Endodermal cell (in vitro differentiated cells): ENCODE results near the gene ASTN2. TPM values are rescaled to one million over a fixed set of nuclear protein-coding genes. Genes with fewer than 3 reads are reported as not detected.

Experiments used
- DNase-seq: peaks from one replicate; pipeline ENCODE4 v3.0.0-alpha.2; 2017
- H3K27ac ChIP-seq: 2 replicates; pipeline ENCODE4 v1.5.1; 2013; ENCODE audit warnings: mild to moderate bottlenecking, low read depth, low read length, moderate library complexity
- H3K27me3 ChIP-seq: 2 replicates; pipeline ENCODE4 v1.6.1; 2013; ENCODE audit warnings: mild to moderate bottlenecking, low read length, moderate library complexity; ENCODE audit not compliant: insufficient read depth, control insufficient read depth, poor library complexity, severe bottlenecking
- H3K36me3 ChIP-seq: 2 replicates; pipeline ENCODE4 v1.7.0; 2013; ENCODE audit warnings: mild to moderate bottlenecking, low read length, moderate library complexity; ENCODE audit not compliant: control insufficient read depth, insufficient read depth
- H3K4me1 ChIP-seq: one replicate; pipeline ENCODE4 v1.7.0; 2013; ENCODE audit warnings: low read length; ENCODE audit not compliant: control insufficient read depth, insufficient read depth
- H3K4me3 ChIP-seq: 2 replicates; pipeline ENCODE4 v1.5.1; 2013; ENCODE audit warnings: mild to moderate bottlenecking, low read length, moderate library complexity
- H3K9ac ChIP-seq: 2 replicates; pipeline ENCODE4 v1.6.1; 2013; ENCODE audit warnings: mild to moderate bottlenecking, low read length, moderate library complexity; ENCODE audit not compliant: poor library complexity, severe bottlenecking; ENCODE audit errors: extremely low read depth
- H3K9me3 ChIP-seq: 2 replicates; pipeline ENCODE4 v1.6.1; 2013; ENCODE audit warnings: mild to moderate bottlenecking, low read length, moderate library complexity; ENCODE audit not compliant: control insufficient read depth
- H3K27ac Mint-ChIP-seq: 2 replicates; pipeline ENCODE4 v1.8.0; 2020; ENCODE audit warnings: mixed read lengths
- H3K27me3 Mint-ChIP-seq: 2 replicates; pipeline ENCODE4 v1.8.0; 2021; ENCODE audit warnings: mild to moderate bottlenecking, mixed read lengths; ENCODE audit not compliant: insufficient read depth
- H3K36me3 Mint-ChIP-seq: 2 replicates; pipeline ENCODE4 v1.8.0; 2020; ENCODE audit warnings: low read depth, mixed read lengths
- H3K4me1 Mint-ChIP-seq: 2 replicates; pipeline ENCODE4 v1.8.0; 2020; ENCODE audit warnings: mixed read lengths
- H3K4me3 Mint-ChIP-seq: 2 replicates; pipeline ENCODE4 v1.8.0; 2020; ENCODE audit warnings: mild to moderate bottlenecking, moderate library complexity, mixed read lengths
- H3K9me3 Mint-ChIP-seq: 2 replicates; pipeline ENCODE4 v1.8.0; 2020; ENCODE audit warnings: mild to moderate bottlenecking, mixed read lengths
- WGBS, 2 experiments: methylation state at CpG; one replicate each; pipeline versions ENCODE4 v1.1.5 to v1.1.7; 2013; ENCODE audit warnings: missing lambda C conversion rate in 2 of 2, mixed read lengths in 1 of 2; ENCODE audit not compliant: insufficient coverage in 1 of 2, insufficient read length in 1 of 2; 5-methylcytosine and 5-hydroxymethylcytosine counted together
- total RNA-seq, 2 donors: library from RNA; stranded (reverse); fragmentation: NEBNext Ultra II Directional in 1 of 2; extraction: Animal tissue kit (Norgen Biotek cat#: 25700) in 1 of 2; gene quantifications; 2 replicates in 1 of 2; 3 replicates in 1 of 2; pipeline ENCODE4 v1.2.1, GENCODE V29; 2021
- TF ChIP-seq, protein P1 (sequence below): fragments of 200-600 bp; sonication (generic); conservative IDR thresholded peaks from 2 replicates; pipeline ENCODE4 v1.5.0; 2021; ENCODE audit warnings: antibody characterized with exemption, mild to moderate bottlenecking

The ASTN2 gene
- total RNA-seq, 2 donors from 2014 or later = 8.9 to 10.4 TPM

DNA sequence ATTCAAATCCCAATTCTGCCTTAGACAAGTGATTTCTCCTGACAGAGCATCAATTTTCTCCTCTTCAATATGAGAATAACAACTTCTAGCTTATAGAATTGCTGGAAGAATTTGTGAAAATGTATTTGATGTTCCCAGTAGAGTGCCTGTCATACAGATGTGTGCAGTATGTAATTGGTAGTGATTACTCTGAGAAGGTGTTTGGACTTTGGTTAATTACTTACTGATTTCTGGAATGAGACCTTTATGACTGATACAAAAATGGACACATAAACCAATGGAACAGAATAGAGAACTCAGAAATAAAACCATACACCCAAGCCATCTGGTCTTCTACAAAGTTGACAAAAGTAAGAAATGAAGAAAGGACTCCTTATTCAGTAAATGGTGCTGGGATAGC, 829.7 kb downstream of the ASTN2 start:
- Histone ChIP-seq H3K4me3 (no peak overlapping the region), H3K36me3 (no peaks in the 10 kb centered on the region), H3K4me1 (peaks cover 19% of the 10 kb centered on the region), H3K9me3 (peaks cover 21% of the 10 kb centered on the region), H3K9ac (no peak overlapping the region), H3K27me3 (no peaks in the 10 kb centered on the region), H3K27ac (no peak overlapping the region)
- peaks cover 40% of the 10 kb centered on the region for H3K4me1 Mint-ChIP-seq
- no peak overlapping the region for H3K27ac Mint-ChIP-seq
- TF ChIP-seq, protein P1, sequence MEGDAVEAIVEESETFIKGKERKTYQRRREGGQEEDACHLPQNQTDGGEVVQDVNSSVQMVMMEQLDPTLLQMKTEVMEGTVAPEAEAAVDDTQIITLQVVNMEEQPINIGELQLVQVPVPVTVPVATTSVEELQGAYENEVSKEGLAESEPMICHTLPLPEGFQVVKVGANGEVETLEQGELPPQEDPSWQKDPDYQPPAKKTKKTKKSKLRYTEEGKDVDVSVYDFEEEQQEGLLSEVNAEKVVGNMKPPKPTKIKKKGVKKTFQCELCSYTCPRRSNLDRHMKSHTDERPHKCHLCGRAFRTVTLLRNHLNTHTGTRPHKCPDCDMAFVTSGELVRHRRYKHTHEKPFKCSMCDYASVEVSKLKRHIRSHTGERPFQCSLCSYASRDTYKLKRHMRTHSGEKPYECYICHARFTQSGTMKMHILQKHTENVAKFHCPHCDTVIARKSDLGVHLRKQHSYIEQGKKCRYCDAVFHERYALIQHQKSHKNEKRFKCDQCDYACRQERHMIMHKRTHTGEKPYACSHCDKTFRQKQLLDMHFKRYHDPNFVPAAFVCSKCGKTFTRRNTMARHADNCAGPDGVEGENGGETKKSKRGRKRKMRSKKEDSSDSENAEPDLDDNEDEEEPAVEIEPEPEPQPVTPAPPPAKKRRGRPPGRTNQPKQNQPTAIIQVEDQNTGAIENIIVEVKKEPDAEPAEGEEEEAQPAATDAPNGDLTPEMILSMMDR = no peak
- H3K27me3 Mint-ChIP-seq = no peaks in the 10 kb centered on the region
- no peak for DNase-seq
- peaks cover 8% of the 10 kb centered on the region for H3K9me3 Mint-ChIP-seq
- no peak overlapping the region for H3K4me3 Mint-ChIP-seq
- H3K36me3 Mint-ChIP-seq = no peaks in the 10 kb centered on the region

DNA sequence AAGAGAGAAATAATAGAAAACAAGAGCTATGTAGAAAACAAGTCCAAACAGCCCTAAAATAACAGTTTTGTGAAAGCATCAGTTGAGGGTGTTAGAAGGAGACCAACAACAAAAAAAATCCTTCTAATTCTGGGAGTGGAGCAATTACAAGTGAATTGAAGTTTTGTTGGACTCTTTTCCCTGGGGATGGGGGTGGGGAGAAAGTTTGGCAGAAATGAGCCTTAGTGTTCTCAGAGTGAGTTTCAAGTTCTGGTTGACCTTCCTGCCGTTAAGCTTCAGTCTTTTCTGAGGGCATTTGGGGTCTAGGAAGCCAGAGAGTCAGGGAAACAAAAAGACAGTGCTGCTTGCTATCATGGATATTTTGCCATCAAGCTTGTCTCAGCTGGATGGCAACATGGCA, 834.0 kb downstream of the ASTN2 start:
- Histone ChIP-seq H3K27ac (no peak overlapping the region), H3K9me3 (no peaks in the 10 kb centered on the region), H3K4me1 (peaks cover 19% of the 10 kb centered on the region), H3K4me3 (no peak overlapping the region), H3K36me3 (no peaks in the 10 kb centered on the region), H3K9ac (no peak overlapping the region), H3K27me3 (no peaks in the 10 kb centered on the region)
- WGBS, 2 experiments = 97 to 100% methylated on average over 1 of the region's 1 CpG
- Mint-ChIP-seq H3K4me3 (no peak overlapping the region), H3K36me3 (no peaks in the 10 kb centered on the region), H3K9me3 (no peaks in the 10 kb centered on the region), H3K27me3 (no peaks in the 10 kb centered on the region), H3K27ac (no peak overlapping the region), H3K4me1 (peaks cover 57% of the 10 kb centered on the region)
- TF ChIP-seq, protein P1 = no peak
- DNase-seq = no peak

DNA sequence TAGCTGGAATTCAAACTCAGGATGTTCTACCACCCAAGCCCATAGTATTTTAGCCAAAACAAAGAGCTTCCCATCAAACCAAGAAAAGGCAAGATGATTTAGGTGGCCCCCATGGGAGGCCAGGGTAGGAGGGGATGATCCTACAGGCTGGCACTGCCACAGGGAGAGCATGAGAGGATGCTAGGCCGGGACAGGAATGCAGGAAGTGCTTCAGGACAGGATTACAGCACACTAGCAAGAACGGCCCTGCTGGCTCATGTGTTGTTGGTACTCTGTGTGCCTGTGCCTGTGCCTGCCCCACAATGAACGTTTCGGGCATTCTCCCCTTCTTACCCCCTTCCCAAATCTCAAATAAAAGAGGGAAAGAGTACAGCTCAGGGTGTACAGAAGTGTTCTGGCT, 838.5 kb downstream of the ASTN2 start:
- Histone ChIP-seq H3K4me1 (peaks cover 24% of the 10 kb centered on the region), H3K27me3 (no peaks in the 10 kb centered on the region), H3K9ac (no peak overlapping the region), H3K36me3 (no peaks in the 10 kb centered on the region), H3K4me3 (no peak overlapping the region), H3K27ac (no peak overlapping the region), H3K9me3 (no peaks in the 10 kb centered on the region)
- Mint-ChIP-seq H3K27me3 (no peaks in the 10 kb centered on the region), H3K4me1 (peaks cover 54% of the 10 kb centered on the region), H3K36me3 (no peaks in the 10 kb centered on the region), H3K9me3 (no peaks in the 10 kb centered on the region), H3K27ac (no peak overlapping the region), H3K4me3 (no peak overlapping the region)
- no peak for DNase-seq
- TF ChIP-seq, protein P1 = no peak
- WGBS, 2 experiments = 78 to 100% methylated on average over 1 to 4 of the region's 4 CpGs
